Upper lobe of left lung (tissue), 6 donors: Measurements from ENCODE around the gene TMPRSS7. TPM values are rescaled to one million over a fixed set of nuclear protein-coding genes. Genes with fewer than 3 reads are reported as not detected.

ENCODE experiments used
- ATAC-seq, 2 donors: fragments of 200-7000 bp; cut with Tn5 transposase; one replicate each; pipeline ENCODE4 v1.9.1; 2022; ENCODE audit warnings: mild to moderate bottlenecking in 2 of 2, moderate library complexity in 2 of 2; ENCODE audit not compliant: low FRiP score in 2 of 2
- DNase-seq, 2 donors: peaks; one replicate each; pipeline ENCODE4 v3.0.0-alpha.2; 2019 to 2020
- H3K27ac ChIP-seq, 4 donors: fragments of 200-600 bp; sonication (generic); one replicate each; pipeline ENCODE4 v1.5.1; 2016 to 2019
- H3K27me3 ChIP-seq, 4 donors: fragments of 200-600 bp; sonication (generic); one replicate each; pipeline ENCODE4 v1.5.1; 2017 to 2019
- H3K36me3 ChIP-seq, 4 donors: fragments of 200-600 bp; sonication (generic); one replicate each; pipeline ENCODE4 v1.5.1; 2016 to 2019
- H3K4me1 ChIP-seq, 4 donors: fragments of 200-600 bp; sonication (generic); one replicate each; pipeline ENCODE4 v1.5.1; 2018 to 2019
- H3K4me3 ChIP-seq, 4 donors: fragments of 200-600 bp; sonication (generic); one replicate each; pipeline ENCODE4 v1.5.1; 2017 to 2019; ENCODE audit warnings: mild to moderate bottlenecking in 2 of 4, moderate library complexity in 1 of 4
- H3K9me3 ChIP-seq, 4 donors: fragments of 200-600 bp; sonication (generic); one replicate each; pipeline ENCODE4 v1.5.1; 2018 to 2019
- EP300 ChIP-seq, 4 donors: sonication (generic); formaldehyde crosslinking; IDR thresholded peaks; one replicate each; pipeline ENCODE4 v1.5.1; 2017; ENCODE audit warnings: antibody characterized with exemption in 4 of 4, control low read depth in 2 of 4
- POLR2A ChIP-seq, 4 donors: fragments of 450-650 bp; IDR thresholded peaks; one replicate each; pipeline ENCODE4 v1.5.1; 2016 to 2017; ENCODE audit warnings: antibody characterized with exemption in 4 of 4, mild to moderate bottlenecking in 2 of 4
- POLR2AphosphoS5 ChIP-seq, 2 donors: sonication (generic); formaldehyde crosslinking; IDR thresholded peaks; one replicate each; pipeline ENCODE4 v1.5.1; 2017; ENCODE audit warnings: antibody characterized with exemption in 2 of 2
- WGBS, 2 donors: methylation state at CpG; one replicate each; pipeline ENCODE4 v1.1.5; 2017 to 2018; 5-methylcytosine and 5-hydroxymethylcytosine counted together
- total RNA-seq, 6 donors: library from RNA; depleted of rRNA in 4 of 6; stranded (reverse); fragments of >200 nt in 4 of 6; gene quantifications; one replicate each; pipeline versions ENCODE4 v1.1.0 to v1.2.1, GENCODE V29; 2016 to 2021
- TF ChIP-seq, protein P1 (sequence below), 6 experiments: fragments of 450-650 bp in 4 of 6; fragments of 200-600 bp in 2 of 6; sonication (generic) in 2 of 6; IDR thresholded peaks; one replicate each; pipeline ENCODE4 v1.5.1; 2016 to 2019; ENCODE audit warnings: antibody characterized with exemption in 6 of 6
- donor health status: DM: no; HTN: no; CAD: no; lungs with moderate emphysema.
- donor health status: DM: no; HTN: yes; CAD: no; lungs with severe emphysema.

TMPRSS7 gene
- total RNA-seq, 6 donors from 2014 or later = 0.15 to 0.39 (median 0.29) TPM; not detected in 3

DNA sequence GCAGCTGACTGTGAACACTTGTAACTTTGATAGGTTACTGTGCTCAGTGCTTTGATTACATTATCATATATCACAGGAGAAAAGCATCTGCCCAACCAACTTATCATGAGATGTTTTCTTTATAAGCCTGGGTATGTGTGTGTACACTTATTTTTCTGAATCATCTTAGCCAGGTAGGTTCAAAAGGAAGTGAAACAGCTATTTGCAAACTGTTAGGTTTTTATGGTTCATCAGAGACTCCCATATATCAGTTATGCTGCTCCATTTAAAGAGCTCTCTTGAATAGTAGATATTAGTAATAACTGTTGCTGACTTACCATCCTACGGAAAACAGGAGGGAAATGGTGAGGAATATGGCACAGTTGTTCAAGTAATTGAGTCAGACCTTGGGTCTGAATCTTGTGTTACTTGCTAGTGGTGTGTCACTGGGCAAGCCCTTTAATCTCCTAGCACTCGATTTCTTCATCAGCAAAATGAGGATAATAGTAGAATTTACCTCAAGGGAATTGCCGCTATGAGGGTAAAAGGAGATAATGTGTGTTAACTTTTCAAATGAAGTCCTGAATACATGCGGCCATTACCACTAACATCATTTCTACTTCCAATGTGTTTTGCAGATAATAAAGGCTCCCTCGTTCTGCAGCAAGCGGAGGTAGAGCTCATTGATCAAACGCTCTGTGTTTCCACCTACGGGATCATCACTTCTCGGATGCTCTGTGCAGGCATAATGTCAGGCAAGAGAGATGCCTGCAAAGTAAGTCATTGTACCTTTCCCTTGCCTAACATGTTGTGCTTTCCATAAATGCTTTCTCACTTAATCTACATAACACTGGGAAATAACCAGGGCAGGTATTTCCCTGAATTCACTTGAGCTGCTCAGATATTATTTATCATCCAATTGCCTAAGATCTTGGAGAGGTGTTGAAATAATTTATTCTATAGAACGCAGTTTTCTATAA lies 43.9 kb downstream of the TMPRSS7 start:
- Histone ChIP-seq H3K9me3 (no peaks in the 10 kb centered on the region), H3K4me3 (no peak overlapping the region), H3K27me3 (no peaks in the 10 kb centered on the region), H3K36me3 (no peaks in the 10 kb centered on the region), H3K4me1 (peaks cover 0 to 7% (median 0%) of the 10 kb centered on the region in 4 donors), H3K27ac (no peak overlapping the region)
- no peak for ATAC-seq
- no peak for DNase-seq
- TF ChIP-seq, protein P1, sequence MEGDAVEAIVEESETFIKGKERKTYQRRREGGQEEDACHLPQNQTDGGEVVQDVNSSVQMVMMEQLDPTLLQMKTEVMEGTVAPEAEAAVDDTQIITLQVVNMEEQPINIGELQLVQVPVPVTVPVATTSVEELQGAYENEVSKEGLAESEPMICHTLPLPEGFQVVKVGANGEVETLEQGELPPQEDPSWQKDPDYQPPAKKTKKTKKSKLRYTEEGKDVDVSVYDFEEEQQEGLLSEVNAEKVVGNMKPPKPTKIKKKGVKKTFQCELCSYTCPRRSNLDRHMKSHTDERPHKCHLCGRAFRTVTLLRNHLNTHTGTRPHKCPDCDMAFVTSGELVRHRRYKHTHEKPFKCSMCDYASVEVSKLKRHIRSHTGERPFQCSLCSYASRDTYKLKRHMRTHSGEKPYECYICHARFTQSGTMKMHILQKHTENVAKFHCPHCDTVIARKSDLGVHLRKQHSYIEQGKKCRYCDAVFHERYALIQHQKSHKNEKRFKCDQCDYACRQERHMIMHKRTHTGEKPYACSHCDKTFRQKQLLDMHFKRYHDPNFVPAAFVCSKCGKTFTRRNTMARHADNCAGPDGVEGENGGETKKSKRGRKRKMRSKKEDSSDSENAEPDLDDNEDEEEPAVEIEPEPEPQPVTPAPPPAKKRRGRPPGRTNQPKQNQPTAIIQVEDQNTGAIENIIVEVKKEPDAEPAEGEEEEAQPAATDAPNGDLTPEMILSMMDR (IDR thresholded peaks at IDR 0.05) = no peak
- TF ChIP-seq POLR2A (IDR thresholded peaks at IDR 0.05) (no peak), EP300 (IDR thresholded peaks at IDR 0.05) (no peak), POLR2AphosphoS5 (IDR thresholded peaks at IDR 0.05) (no peak)
- 85 to 89% methylated on average over 10 of the region's 10 CpGs for WGBS, 2 donors

GRCh38 chr3:112083239-112083638 lies 48.7 kb downstream of the TMPRSS7 start:
- ATAC-seq (no peak), DNase-seq (peak in 1 of 2 donors; percentile 40)
- H3K36me3 ChIP-seq = no peaks in the 10 kb centered on the region
- no peak overlapping the region for H3K4me3 ChIP-seq
- no peak for TF ChIP-seq POLR2AphosphoS5 (IDR thresholded peaks at IDR 0.05)
- TF ChIP-seq, protein P1 (IDR thresholded peaks at IDR 0.05) = no peak
- no peak for TF ChIP-seq POLR2A (IDR thresholded peaks at IDR 0.05)
- TF ChIP-seq EP300 (IDR thresholded peaks at IDR 0.05) = no peak
- peaks cover 0 to 22% (median 11%) of the 10 kb centered on the region in 4 donors for H3K4me1 ChIP-seq
- H3K27ac ChIP-seq = no peak overlapping the region
- H3K9me3 ChIP-seq = no peaks in the 10 kb centered on the region
- no peaks in the 10 kb centered on the region for H3K27me3 ChIP-seq
- 67 to 70% methylated on average over 4 of the region's 4 CpGs for WGBS, 2 donors

DNA sequence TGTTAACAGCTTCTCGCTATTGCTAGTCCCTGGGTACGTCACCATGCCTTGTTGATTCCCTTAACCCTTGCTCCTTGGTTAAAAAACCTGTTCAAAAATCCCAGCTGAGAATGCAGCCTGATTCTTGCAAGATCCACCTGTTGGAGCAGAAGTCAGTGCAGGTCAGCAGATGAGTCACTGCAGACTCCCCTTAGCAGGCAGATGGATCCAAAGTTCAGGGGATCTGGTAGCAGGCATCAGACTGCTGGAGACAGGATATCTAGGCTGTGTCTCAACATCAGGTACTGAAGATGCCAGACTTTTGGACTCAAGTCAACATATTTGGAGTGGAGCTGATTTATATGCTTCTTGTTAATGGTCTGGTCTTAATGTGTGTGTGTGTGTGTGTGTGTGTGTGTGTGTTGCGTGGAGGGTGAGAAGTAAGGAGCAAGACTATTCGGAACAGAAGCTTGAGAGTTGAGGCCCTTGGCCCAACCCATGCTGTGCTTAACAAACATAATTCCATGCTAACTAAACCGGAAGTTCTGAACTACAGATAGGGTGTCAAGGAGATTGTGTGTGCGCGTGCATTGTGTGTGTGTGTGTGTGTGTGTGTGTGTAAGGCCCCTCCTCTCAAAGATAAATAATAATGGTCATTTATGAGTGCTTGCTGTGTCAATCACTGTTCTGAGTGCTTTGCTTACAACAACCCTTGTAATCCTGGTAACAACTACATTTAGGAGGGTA lies 50.6 kb downstream of the TMPRSS7 start:
- WGBS, 2 donors = 82 to 85% methylated on average over 7 of the region's 7 CpGs
- Histone ChIP-seq H3K9me3 (no peaks in the 10 kb centered on the region), H3K4me3 (no peak overlapping the region), H3K27me3 (no peaks in the 10 kb centered on the region), H3K27ac (no peak overlapping the region), H3K4me1 (peaks cover 0 to 22% (median 11%) of the 10 kb centered on the region in 4 donors), H3K36me3 (no peaks in the 10 kb centered on the region)
- DNase-seq = no peak
- peak in 1 of 2 donors; percentile 16 for ATAC-seq
- no peak for TF ChIP-seq EP300 (IDR thresholded peaks at IDR 0.05)
- TF ChIP-seq, protein P1 (IDR thresholded peaks at IDR 0.05) = no peak
- no peak for TF ChIP-seq POLR2AphosphoS5 (IDR thresholded peaks at IDR 0.05)
- no peak for TF ChIP-seq POLR2A (IDR thresholded peaks at IDR 0.05)

GRCh38 chr3:112085735-112086075 lies 51.2 kb downstream of the TMPRSS7 start:
- H3K27ac ChIP-seq = peak overlapping the region; percentile 68 to 83 (median 76)
- H3K9me3 ChIP-seq = no peaks in the 10 kb centered on the region
- H3K4me3 ChIP-seq = peak overlapping the region in 3 of 4 donors; percentile 44 to 60 (median 56)
- DNase-seq (no peak), ATAC-seq (peak; percentile 1)
- no peaks in the 10 kb centered on the region for H3K27me3 ChIP-seq
- TF ChIP-seq, protein P1 (IDR thresholded peaks at IDR 0.05) = no peak
- 38 to 80% methylated on average over 5 to 12 of the region's 12 CpGs for WGBS, 2 donors
- peaks cover 4 to 26% (median 16%) of the 10 kb centered on the region in 4 donors for H3K4me1 ChIP-seq
- no peaks in the 10 kb centered on the region for H3K36me3 ChIP-seq
